ENCODE results near the gene MTFR1L. TPM values are rescaled to one million over a fixed set of nuclear protein-coding genes. Genes with fewer than 3 reads are reported as not detected.
A peak's percentile ranks its signal among the peaks of the same experiment; 100 is the strongest.

The MTFR1L gene
- 48.1 TPM for total RNA-seq (ENCODE audit: unreplicated experiment)
- long read RNA-seq, transcript MTFR1L-203 (7 exons, 2,004 nt) = major isoform, 28 of 57 reads
- long read RNA-seq, partial matches to known transcripts = 11 of 57 reads
- long read RNA-seq, other reads (novel, unspliced or antisense) = 6 of 57 reads

GRCh38 chr1:25819491-25820246 lies at the start of gene MTFR1L:
Gene MTFR1L, plus strand, starts transcription at chr1:25819954. Its CDS starts 3,151 bp downstream, at chr1:25823105.
- Mint-ChIP-seq H3K27me3 (ENCODE audit: unreplicated experiment) (peaks cover 24% of the 10 kb centered on the region), H3K36me3 (ENCODE audit: low read depth, unreplicated experiment) (peaks cover 32% of the 10 kb centered on the region), H3K4me1 (ENCODE audit: unreplicated experiment) (peaks cover 55% of the 10 kb centered on the region), H3K27ac (ENCODE audit: unreplicated experiment) (peak within 1 kb of the TSS; percentile 94), H3K9me3 (ENCODE audit: unreplicated experiment) (no peaks in the 10 kb centered on the region), H3K4me3 (ENCODE audit: unreplicated experiment) (peak within 1 kb of the TSS; percentile 99)
- DNase-seq (ENCODE audit: low spot score) = peak; percentile 64
- no peak for TF ChIP-seq CTCF (IDR thresholded peaks at IDR 0.05; ENCODE audit: unreplicated experiment)

GRCh38 chr1:25770541-25771220 lies 49.1 kb upstream of the MTFR1L start:
- H3K4me3 Mint-ChIP-seq (ENCODE audit: unreplicated experiment) = no peak overlapping the region
- no peak overlapping the region for H3K27ac Mint-ChIP-seq (ENCODE audit: unreplicated experiment)
- no peaks in the 10 kb centered on the region for H3K9me3 Mint-ChIP-seq (ENCODE audit: unreplicated experiment)
- TF ChIP-seq CTCF (IDR thresholded peaks at IDR 0.05; ENCODE audit: unreplicated experiment) = no peak
- peaks cover 2% of the 10 kb centered on the region for H3K27me3 Mint-ChIP-seq (ENCODE audit: unreplicated experiment)
- peaks cover 25% of the 10 kb centered on the region for H3K36me3 Mint-ChIP-seq (ENCODE audit: low read depth, unreplicated experiment)
- H3K4me1 Mint-ChIP-seq (ENCODE audit: unreplicated experiment) = peaks cover 18% of the 10 kb centered on the region
- no peak for DNase-seq (ENCODE audit: low spot score)

- peaks cover 16% of the 10 kb centered on the region for H3K4me1 Mint-ChIP-seq (ENCODE audit: unreplicated experiment)
- TF ChIP-seq CTCF (IDR thresholded peaks at IDR 0.05; ENCODE audit: unreplicated experiment) = no peak
- peaks cover 2% of the 10 kb centered on the region for H3K27me3 Mint-ChIP-seq (ENCODE audit: unreplicated experiment)
- H3K4me3 Mint-ChIP-seq (ENCODE audit: unreplicated experiment) = no peak overlapping the region
- no peak overlapping the region for H3K27ac Mint-ChIP-seq (ENCODE audit: unreplicated experiment)
- peaks cover 25% of the 10 kb centered on the region for H3K36me3 Mint-ChIP-seq (ENCODE audit: low read depth, unreplicated experiment)
- no peak for DNase-seq (ENCODE audit: low spot score)
- H3K9me3 Mint-ChIP-seq (ENCODE audit: unreplicated experiment) = no peaks in the 10 kb centered on the region
Measured at GRCh38 chr1:25771221-25772114, 48.3 kb upstream of the MTFR1L start.

- DNase-seq (ENCODE audit: low spot score) = no peak
- no peak for TF ChIP-seq CTCF (IDR thresholded peaks at IDR 0.05; ENCODE audit: unreplicated experiment)
- H3K9me3 Mint-ChIP-seq (ENCODE audit: unreplicated experiment) = no peaks in the 10 kb centered on the region
- no peak overlapping the region for H3K4me3 Mint-ChIP-seq (ENCODE audit: unreplicated experiment)
- peaks cover 2% of the 10 kb centered on the region for H3K27me3 Mint-ChIP-seq (ENCODE audit: unreplicated experiment)
- no peak overlapping the region for H3K27ac Mint-ChIP-seq (ENCODE audit: unreplicated experiment)
- H3K36me3 Mint-ChIP-seq (ENCODE audit: low read depth, unreplicated experiment) = peaks cover 30% of the 10 kb centered on the region
- peaks cover 16% of the 10 kb centered on the region for H3K4me1 Mint-ChIP-seq (ENCODE audit: unreplicated experiment)
Measured at GRCh38 chr1:25772164-25772563, 47.6 kb upstream of the MTFR1L start.

All from endothelial cell (in vitro differentiated cells).